H9 (cell line): ENCODE data around the gene MDFIC2. TPM values are rescaled to one million over a fixed set of nuclear protein-coding genes. Genes with fewer than 3 reads are reported as not detected.

Experiments used
- DNase-seq: peaks from one replicate; pipeline ENCODE4 v3.0.0-alpha.2; 2017
- H2AFZ ChIP-seq: one replicate; pipeline ENCODE4 v1.6.1; 2013; ENCODE audit warnings: mild to moderate bottlenecking, low read length, control low read depth, moderate library complexity
- H2AK5ac ChIP-seq: 2 replicates; pipeline ENCODE4 v1.6.1; 2013; ENCODE audit warnings: low read length, control low read depth, mixed read lengths; ENCODE audit not compliant: insufficient read length
- H2BK120ac ChIP-seq: one replicate; pipeline ENCODE4 v1.6.1; 2013; ENCODE audit warnings: low read depth, mild to moderate bottlenecking, low read length, control low read depth, inconsistent platforms; ENCODE audit not compliant: poor library complexity, severe bottlenecking
- H2BK12ac ChIP-seq: 2 replicates; pipeline ENCODE4 v1.6.1; 2013; ENCODE audit warnings: low read length, control low read depth, mixed read lengths, low read depth; ENCODE audit not compliant: insufficient read length
- H2BK15ac ChIP-seq: 2 replicates; pipeline ENCODE4 v1.6.1; 2013; ENCODE audit warnings: low read depth, low read length, control low read depth
- H2BK20ac ChIP-seq: one replicate; pipeline ENCODE4 v1.6.1; 2013; ENCODE audit warnings: low read depth, mild to moderate bottlenecking, low read length, control low read depth, inconsistent platforms; ENCODE audit not compliant: poor library complexity, severe bottlenecking
- H2BK5ac ChIP-seq: 2 replicates; pipeline ENCODE4 v1.6.1; 2013; ENCODE audit warnings: low read length, control low read depth, mixed read lengths; ENCODE audit not compliant: insufficient read length
- H3K14ac ChIP-seq: 2 replicates; pipeline ENCODE4 v1.6.1; 2013; ENCODE audit warnings: low read length, control low read depth; ENCODE audit not compliant: insufficient read depth
- H3K18ac ChIP-seq: 2 replicates; pipeline ENCODE4 v1.6.1; 2013; ENCODE audit warnings: low read depth, mild to moderate bottlenecking, mixed read lengths, low read length, control low read depth; ENCODE audit not compliant: insufficient read length
- H3K23ac ChIP-seq: 2 replicates; pipeline ENCODE4 v1.6.1; 2013; ENCODE audit warnings: low read length, control low read depth, mixed read lengths, low read depth; ENCODE audit not compliant: insufficient read length
- H3K23me2 ChIP-seq: 2 replicates; pipeline ENCODE4 v1.6.1; 2013; ENCODE audit warnings: low read depth, mild to moderate bottlenecking, mixed read lengths, low read length, control low read depth; ENCODE audit not compliant: insufficient read length, poor library complexity, severe bottlenecking
- H3K27ac ChIP-seq: 2 replicates; pipeline ENCODE4 v1.5.1; 2013; ENCODE audit warnings: low read length, control low read depth, mixed read lengths, low read depth; ENCODE audit not compliant: insufficient read length
- H3K27me3 ChIP-seq: 2 replicates; pipeline ENCODE4 v1.6.1; 2013; ENCODE audit warnings: low read length, control low read depth, inconsistent platforms; ENCODE audit not compliant: insufficient read depth
- H3K4ac ChIP-seq: 2 replicates; pipeline ENCODE4 v1.6.1; 2013; ENCODE audit warnings: low read depth, mild to moderate bottlenecking, control low read depth, inconsistent platforms, low read length, moderate library complexity
- H3K4me1 ChIP-seq: 2 replicates; pipeline ENCODE4 v1.6.1; 2013; ENCODE audit warnings: low read length, control low read depth, inconsistent platforms; ENCODE audit not compliant: insufficient read depth
- H3K4me2 ChIP-seq: 2 replicates; pipeline ENCODE4 v1.6.1; 2013; ENCODE audit warnings: low read length, control low read depth, mixed read lengths; ENCODE audit not compliant: insufficient read length, insufficient read depth
- H3K56ac ChIP-seq: 2 replicates; pipeline ENCODE4 v1.6.1; 2013; ENCODE audit warnings: low read depth, mild to moderate bottlenecking, mixed read lengths, low read length, control low read depth; ENCODE audit not compliant: insufficient read length
- H3K79me1 ChIP-seq: 2 replicates; pipeline ENCODE4 v1.6.1; 2013; ENCODE audit warnings: low read depth, mild to moderate bottlenecking, moderate library complexity, low read length, control low read depth, inconsistent platforms; ENCODE audit not compliant: insufficient read depth, poor library complexity, severe bottlenecking
- H3K79me2 ChIP-seq: 2 replicates; pipeline ENCODE4 v1.6.1; 2013; ENCODE audit warnings: low read length, control low read depth, inconsistent platforms; ENCODE audit not compliant: insufficient read depth
- H3K9ac ChIP-seq: 2 replicates; pipeline ENCODE4 v1.6.1; 2013; ENCODE audit warnings: low read length, control low read depth, mixed read lengths; ENCODE audit not compliant: insufficient read length; ENCODE audit errors: extremely low read depth
- H3K9me3 ChIP-seq: one replicate; pipeline ENCODE4 v1.6.1; 2013; ENCODE audit warnings: low read depth, low read length, inconsistent platforms; ENCODE audit not compliant: control insufficient read depth
- H3T11ph ChIP-seq: one replicate; pipeline ENCODE4 v1.6.1; 2013; ENCODE audit warnings: mild to moderate bottlenecking, low read length, control low read depth, inconsistent platforms
- H4K20me1 ChIP-seq: one replicate; pipeline ENCODE4 v1.6.1; 2013; ENCODE audit not compliant: control insufficient read depth, insufficient read length, insufficient read depth
- H4K5ac ChIP-seq: 2 replicates; pipeline ENCODE4 v1.6.1; 2013; ENCODE audit warnings: low read depth, mild to moderate bottlenecking, mixed read lengths, low read length, control low read depth; ENCODE audit not compliant: insufficient read length
- H4K8ac ChIP-seq: replicated peaks from 2 replicates; pipeline ENCODE4 v1.6.1; 2013; ENCODE audit warnings: low read length, control low read depth, mixed read lengths, low read depth; ENCODE audit not compliant: insufficient read length
- H4K91ac ChIP-seq: 2 replicates; pipeline ENCODE4 v1.6.1; 2013; ENCODE audit warnings: low read depth, mild to moderate bottlenecking, moderate library complexity, mixed read lengths, low read length, control low read depth; ENCODE audit not compliant: insufficient read length
- H3K27ac Mint-ChIP-seq, 3 experiments: 2 replicates in 2 of 3; 3 replicates in 1 of 3; pipeline ENCODE4 v1.8.0; 2020 to 2021; ENCODE audit warnings: mixed read lengths in 3 of 3, mild to moderate bottlenecking in 1 of 3, moderate library complexity in 1 of 3
- H3K27me3 Mint-ChIP-seq: 2 replicates; pipeline ENCODE4 v1.8.0; 2021; ENCODE audit warnings: low read depth, mild to moderate bottlenecking, moderate library complexity, mixed read lengths
- H3K36me3 Mint-ChIP-seq, 3 experiments: 2 replicates in 2 of 3; 3 replicates in 1 of 3; pipeline ENCODE4 v1.8.0; 2020 to 2021; ENCODE audit warnings: low read depth in 3 of 3, mixed read lengths in 3 of 3; ENCODE audit not compliant: insufficient read depth in 1 of 3
- H3K4me1 Mint-ChIP-seq, 2 experiments: 2 replicates each; pipeline ENCODE4 v1.8.0; 2020; ENCODE audit warnings: mixed read lengths in 2 of 2
- H3K4me3 Mint-ChIP-seq, 2 experiments: 2 replicates in 1 of 2; 3 replicates in 1 of 2; pipeline ENCODE4 v1.8.0; 2020 to 2021; ENCODE audit warnings: mild to moderate bottlenecking in 2 of 2, mixed read lengths in 2 of 2, moderate library complexity in 1 of 2
- H3K9me3 Mint-ChIP-seq, 2 experiments: 2 replicates in 1 of 2; 3 replicates in 1 of 2; pipeline ENCODE4 v1.8.0; 2020; ENCODE audit warnings: mild to moderate bottlenecking in 2 of 2, mixed read lengths in 2 of 2, moderate library complexity in 1 of 2
- WGBS: extraction: QIAGEN DNeasy Blood & Tissue Kit; methylation state at CpG from one replicate; pipeline ENCODE4 v1.1.7; 2013; ENCODE audit warnings: missing lambda C conversion rate, low lambda C conversion rate, mixed read lengths; ENCODE audit not compliant: insufficient read length; ENCODE audit errors: extremely low coverage; 5-methylcytosine and 5-hydroxymethylcytosine counted together
- total RNA-seq: library from RNA; stranded (reverse); gene quantifications from 2 replicates; pipeline ENCODE4 v1.2.1, GENCODE V29; 2021
- TF ChIP-seq, protein P1 (sequence below): fragments of 200-600 bp; sonication (generic); conservative IDR thresholded peaks from 3 replicates; pipeline ENCODE4 v1.8.0; 2021; ENCODE audit warnings: antibody characterized with exemption, mild to moderate bottlenecking

Gene MDFIC2
- total RNA-seq, 1 experiment from 2014 or later = not detected

DNA sequence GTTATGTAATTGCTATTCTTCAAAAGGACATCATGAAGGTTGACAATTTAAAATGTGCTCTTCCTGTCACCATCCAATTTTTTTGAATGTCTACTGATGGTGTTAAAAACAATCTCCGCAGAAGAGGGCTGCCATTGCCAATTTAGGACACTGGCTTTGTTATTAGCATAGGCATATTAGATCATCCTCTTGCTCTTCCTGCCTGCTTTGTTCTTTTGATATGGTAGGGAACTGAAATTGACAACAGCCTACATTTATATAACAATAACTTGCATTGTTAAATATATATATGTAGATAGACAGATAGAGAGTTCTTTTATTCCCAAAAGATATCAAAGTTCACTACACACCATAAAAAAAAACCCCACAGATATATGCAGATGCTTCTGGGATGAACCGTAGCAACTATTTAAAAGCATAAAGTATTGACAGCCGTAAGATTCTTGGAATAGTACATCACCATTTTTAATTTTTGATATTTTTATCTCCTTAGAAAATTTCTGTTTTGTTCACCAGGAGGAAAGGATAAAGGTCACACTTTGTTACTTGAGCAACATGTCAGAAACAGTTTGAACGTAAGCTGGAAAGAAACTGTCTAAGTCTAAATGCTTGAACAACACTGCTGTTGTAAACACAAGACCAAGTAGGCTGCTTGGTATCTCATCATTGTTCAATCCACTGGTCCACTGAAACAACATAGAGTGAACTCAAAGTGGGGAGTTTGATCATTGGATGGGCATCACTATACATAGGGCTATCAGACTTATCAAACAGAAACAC is 66.5 kb downstream of the MDFIC2 start:
- H3K9me3 Mint-ChIP-seq = peaks cover 0 to 3% of the 10 kb centered on the region in 2 experiments; a peak in 2 of 5 replicates
- no peaks in the 10 kb centered on the region for H3K79me2 ChIP-seq
- H4K20me1 ChIP-seq = no peaks in the 10 kb centered on the region
- H3K9me3 ChIP-seq = no peaks in the 10 kb centered on the region
- no peak overlapping the region for H4K8ac ChIP-seq
- H3K9ac ChIP-seq = no peak overlapping the region
- no peak overlapping the region for H2BK120ac ChIP-seq
- no peaks in the 10 kb centered on the region for H3K79me1 ChIP-seq
- H3K4me1 Mint-ChIP-seq = peaks cover 7 to 16% of the 10 kb centered on the region in 2 experiments
- TF ChIP-seq, protein P1, sequence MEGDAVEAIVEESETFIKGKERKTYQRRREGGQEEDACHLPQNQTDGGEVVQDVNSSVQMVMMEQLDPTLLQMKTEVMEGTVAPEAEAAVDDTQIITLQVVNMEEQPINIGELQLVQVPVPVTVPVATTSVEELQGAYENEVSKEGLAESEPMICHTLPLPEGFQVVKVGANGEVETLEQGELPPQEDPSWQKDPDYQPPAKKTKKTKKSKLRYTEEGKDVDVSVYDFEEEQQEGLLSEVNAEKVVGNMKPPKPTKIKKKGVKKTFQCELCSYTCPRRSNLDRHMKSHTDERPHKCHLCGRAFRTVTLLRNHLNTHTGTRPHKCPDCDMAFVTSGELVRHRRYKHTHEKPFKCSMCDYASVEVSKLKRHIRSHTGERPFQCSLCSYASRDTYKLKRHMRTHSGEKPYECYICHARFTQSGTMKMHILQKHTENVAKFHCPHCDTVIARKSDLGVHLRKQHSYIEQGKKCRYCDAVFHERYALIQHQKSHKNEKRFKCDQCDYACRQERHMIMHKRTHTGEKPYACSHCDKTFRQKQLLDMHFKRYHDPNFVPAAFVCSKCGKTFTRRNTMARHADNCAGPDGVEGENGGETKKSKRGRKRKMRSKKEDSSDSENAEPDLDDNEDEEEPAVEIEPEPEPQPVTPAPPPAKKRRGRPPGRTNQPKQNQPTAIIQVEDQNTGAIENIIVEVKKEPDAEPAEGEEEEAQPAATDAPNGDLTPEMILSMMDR = no peak
- H3K23me2 ChIP-seq = no peaks in the 10 kb centered on the region
- no peak overlapping the region for H3K4ac ChIP-seq
- H3K36me3 Mint-ChIP-seq = no peaks in the 10 kb centered on the region
- H4K5ac ChIP-seq = no peak overlapping the region
- no peak overlapping the region for H2AFZ ChIP-seq
- no peaks in the 10 kb centered on the region for H3K27me3 ChIP-seq
- no peaks in the 10 kb centered on the region for H3K4me1 ChIP-seq
- H2BK15ac ChIP-seq = no peak overlapping the region; the same call in 1 of the 2 replicates
- no peak overlapping the region for H3K27ac ChIP-seq
- no peak overlapping the region for H2BK12ac ChIP-seq
- no peak overlapping the region for H3K4me3 Mint-ChIP-seq
- WGBS = no CpG with 5 or more reads among the region's 4 CpGs
- H2AK5ac ChIP-seq = no peak overlapping the region
- no peak overlapping the region for H3K23ac ChIP-seq
- no peak overlapping the region; a peak in 1 of 7 replicates for H3K27ac Mint-ChIP-seq
- H3K18ac ChIP-seq = no peak overlapping the region
- H3K27me3 Mint-ChIP-seq = no peaks in the 10 kb centered on the region
- no peak overlapping the region for H4K91ac ChIP-seq
- H3K4me2 ChIP-seq = no peak overlapping the region
- no peak overlapping the region for H3K56ac ChIP-seq
- H3T11ph ChIP-seq = no peak overlapping the region
- no peak overlapping the region for H2BK20ac ChIP-seq
- no peak overlapping the region for H3K14ac ChIP-seq
- DNase-seq = no peak
- H2BK5ac ChIP-seq = no peak overlapping the region
